Gastrocnemius medialis (tissue), 4 donors: ENCODE data around the gene RGCC. TPM values are rescaled to one million over a fixed set of nuclear protein-coding genes. Genes with fewer than 3 reads are reported as not detected.

ENCODE experiments used
- ATAC-seq, 2 donors: fragments of 150-250 bp; one replicate each; pipeline ENCODE4 v1.9.1; 2016
- DNase-seq, 2 donors: peaks; one replicate each; pipeline ENCODE4 v3.0.0-alpha.2; 2019
- H3K27ac ChIP-seq, 4 donors: fragments of 200-600 bp; sonication (generic); 1 replicate in 1 of 4; 2 replicates in 3 of 4; pipeline ENCODE4 v1.5.1; 2016 to 2018; ENCODE audit warnings: mild to moderate bottlenecking in 2 of 4, moderate library complexity in 1 of 4
- H3K27me3 ChIP-seq, 3 donors: fragments of 200-600 bp; sonication (generic) in 2 of 3; 1 replicate in 1 of 3; 2 replicates in 2 of 3; pipeline versions ENCODE4 v1.5.1 to v1.6.0; 2016 to 2019; ENCODE audit warnings: mild to moderate bottlenecking in 1 of 3, moderate library complexity in 1 of 3
- H3K36me3 ChIP-seq, 2 donors: fragments of 200-600 bp; sonication (generic) in 1 of 2; one replicate each; pipeline ENCODE4 v1.5.1; 2017 to 2018
- H3K4me1 ChIP-seq, 2 donors: fragments of 200-600 bp; sonication (generic) in 1 of 2; one replicate each; pipeline ENCODE4 v1.5.1; 2016 to 2017; ENCODE audit warnings: mild to moderate bottlenecking in 2 of 2
- H3K4me3 ChIP-seq, 4 donors: fragments of 200-600 bp; sonication (generic) in 3 of 4; 1 replicate in 1 of 4; 2 replicates in 3 of 4; pipeline ENCODE4 v1.5.1; 2016 to 2019; ENCODE audit warnings: mild to moderate bottlenecking in 2 of 4
- H3K9me3 ChIP-seq, 3 donors: fragments of 200-600 bp; sonication (generic) in 2 of 3; 1 replicate in 1 of 3; 2 replicates in 2 of 3; pipeline ENCODE4 v1.5.1; 2016 to 2019
- CTCF ChIP-seq, 5 experiments: fragments of 450-650 bp in 3 of 5; fragments of 200-600 bp in 2 of 5; sonication (generic) in 2 of 5; IDR thresholded peaks in 4 of 5; conservative IDR thresholded peaks in 1 of 5; 1 replicate in 4 of 5; 2 replicates in 1 of 5; pipeline ENCODE4 v1.5.1; 2016 to 2019; ENCODE audit warnings: antibody characterized with exemption in 5 of 5, mild to moderate bottlenecking in 3 of 5, moderate library complexity in 3 of 5
- POLR2A ChIP-seq, 2 donors: fragments of 450-650 bp; IDR thresholded peaks; one replicate each; pipeline ENCODE4 v1.6.1; 2017; ENCODE audit warnings: antibody characterized with exemption in 2 of 2, mild to moderate bottlenecking in 2 of 2, moderate library complexity in 2 of 2
- in situ Hi-C, 4 donors: fragments of 200-750 bp; cut with MboI; loops; one replicate each; pipeline versions ENCODE4 v1.15.0 to v1.8.0; 2017; ENCODE audit warnings: low sequenced_read_pairs in 4 of 4
- intact Hi-C: fragments of 100-400 bp; cut with DNase I; formaldehyde crosslinking; loops from one replicate; pipeline ENCODE4 v1.15.1; 2023; ENCODE audit warnings: low total_unique reads
- total RNA-seq, 4 donors: library from RNA; depleted of rRNA; stranded (reverse); fragments of >200 nt; gene quantifications; one replicate each; pipeline versions ENCODE4 v1.1.0 to v1.2.3, GENCODE V29; 2016

The RGCC gene
- total RNA-seq, 4 donors from 2014 or later: 56.1 to 135 (median 92.0) TPM

GRCh38 chr13:41443969-41444368, 13.4 kb upstream of the RGCC start:
- no peak overlapping the region for H3K4me3 ChIP-seq

GRCh38 chr13:41452462-41452861, 4.9 kb upstream of the RGCC start:
- Histone ChIP-seq H3K4me1 (no peaks in the 10 kb centered on the region), H3K9me3 (no peaks in the 10 kb centered on the region), H3K27me3 (peaks cover 0 to 10% (median 0%) of the 10 kb centered on the region in 3 donors), H3K4me3 (no peak overlapping the region), H3K27ac (no peak overlapping the region), H3K36me3 (no peaks in the 10 kb centered on the region)
- ATAC-seq (no peak), DNase-seq (no peak)
- TF ChIP-seq POLR2A (IDR thresholded peaks at IDR 0.05) (no peak), CTCF (IDR thresholded peaks at IDR 0.05 in 4 of 5, conservative IDR thresholded peaks at IDR 0.05 in 1 of 5) (no peak)
- intact Hi-C loops: no loop called here
- in situ Hi-C loops: loop anchor here in 2 of 4 donors (25.0 kb wide), 2 partner anchors 185 to 210 kb away; no protein-coding TSS in a partner anchor

More at GRCh38 chr13:41443969-41444368, 13.4 kb upstream of the RGCC start:
- Histone ChIP-seq H3K36me3 (no peaks in the 10 kb centered on the region), H3K4me1 (no peaks in the 10 kb centered on the region), H3K9me3 (no peaks in the 10 kb centered on the region), H3K27ac (no peak overlapping the region), H3K27me3 (no peaks in the 10 kb centered on the region)
- TF ChIP-seq CTCF (IDR thresholded peaks at IDR 0.05 in 4 of 5, conservative IDR thresholded peaks at IDR 0.05 in 1 of 5) (no peak), POLR2A (IDR thresholded peaks at IDR 0.05) (no peak)
- DNase-seq (no peak), ATAC-seq (no peak)
- in situ Hi-C loops: no loop called here
- intact Hi-C loops: no loop called here

GRCh38 chr13:41453620-41454019, 3.7 kb upstream of the RGCC start:
- DNase-seq (no peak), ATAC-seq (no peak)
- Histone ChIP-seq H3K27ac (no peak overlapping the region), H3K4me3 (no peak overlapping the region), H3K4me1 (peaks cover 3 to 10% of the 10 kb centered on the region in 2 donors), H3K36me3 (no peaks in the 10 kb centered on the region), H3K9me3 (no peaks in the 10 kb centered on the region), H3K27me3 (peaks cover 8 to 20% (median 11%) of the 10 kb centered on the region in 3 donors)
- TF ChIP-seq CTCF (IDR thresholded peaks at IDR 0.05 in 4 of 5, conservative IDR thresholded peaks at IDR 0.05 in 1 of 5): no peak
- intact Hi-C loops (no loop called here), in situ Hi-C loops (loop anchor here in 2 of 4 donors (25.0 kb wide), 2 partner anchors 184 to 209 kb away; no protein-coding TSS in a partner anchor)

GRCh38 chr13:41454170-41454569, 3.2 kb upstream of the RGCC start:
- intact Hi-C loops: no loop called here
- H3K4me1 ChIP-seq: peaks cover 4 to 11% of the 10 kb centered on the region in 2 donors

More at GRCh38 chr13:41454170-41454569, 3.2 kb upstream of the RGCC start:
- no peak for TF ChIP-seq POLR2A (IDR thresholded peaks at IDR 0.05)
- no peak for TF ChIP-seq CTCF (IDR thresholded peaks at IDR 0.05 in 4 of 5, conservative IDR thresholded peaks at IDR 0.05 in 1 of 5)
- H3K27me3 ChIP-seq: peaks cover 12 to 25% (median 17%) of the 10 kb centered on the region in 3 donors
- no peak overlapping the region for H3K27ac ChIP-seq
- H3K9me3 ChIP-seq: no peaks in the 10 kb centered on the region
- no peak overlapping the region for H3K4me3 ChIP-seq
- in situ Hi-C loops: loop anchor here in 2 of 4 donors (25.0 kb wide), 2 partner anchors 183 to 208 kb away; no protein-coding TSS in a partner anchor
- DNase-seq (no peak), ATAC-seq (no peak)
- H3K36me3 ChIP-seq: no peaks in the 10 kb centered on the region
